ENCODE data around the gene MCOLN1. TPM values are rescaled to one million over a fixed set of nuclear protein-coding genes. Genes with fewer than 3 reads are reported as not detected.

MCOLN1 gene
- total RNA-seq, 1 donor from 2014 or later = 5.8 TPM

GRCh38 chr19:7542556-7543348, 20.3 kb downstream of the MCOLN1 start:
- DNase-seq (ENCODE audit: low spot score) = no peak

- peak; percentile 25 for DNase-seq (ENCODE audit: low spot score)
Observed at GRCh38 chr19:7544626-7545025, 22.2 kb downstream of the MCOLN1 start.

GRCh38 chr19:7545300-7545699, 22.9 kb downstream of the MCOLN1 start:
- no peak for DNase-seq (ENCODE audit: low spot score)

- no peak for DNase-seq (ENCODE audit: low spot score)
Observed at GRCh38 chr19:7545904-7546303, 23.5 kb downstream of the MCOLN1 start.

GRCh38 chr19:7547159-7547558, 24.7 kb downstream of the MCOLN1 start:
- DNase-seq (ENCODE audit: low spot score) = no peak

- DNase-seq (ENCODE audit: low spot score) = no peak
Observed at GRCh38 chr19:7549429-7550148, 27.2 kb downstream of the MCOLN1 start.

GRCh38 chr19:7550169-7550770, 27.8 kb downstream of the MCOLN1 start:
- DNase-seq (ENCODE audit: low spot score) = no peak

GRCh38 chr19:7550987-7551761, 28.8 kb downstream of the MCOLN1 start:
- DNase-seq (ENCODE audit: low spot score) = peak; percentile 87

- no peak for DNase-seq (ENCODE audit: low spot score)
Observed at GRCh38 chr19:7552781-7553180, 30.4 kb downstream of the MCOLN1 start.

GRCh38 chr19:7554565-7554964, 32.1 kb downstream of the MCOLN1 start:
- DNase-seq (ENCODE audit: low spot score) = no peak

- no peak for DNase-seq (ENCODE audit: low spot score)
Observed at GRCh38 chr19:7554990-7555864, 32.8 kb downstream of the MCOLN1 start.

- DNase-seq (ENCODE audit: low spot score) = no peak
Observed at GRCh38 chr19:7556696-7557315, 34.4 kb downstream of the MCOLN1 start.

- DNase-seq (ENCODE audit: low spot score) = no peak
Observed at GRCh38 chr19:7558667-7559066, 36.2 kb downstream of the MCOLN1 start.

- no peak for DNase-seq (ENCODE audit: low spot score)
Observed at GRCh38 chr19:7559102-7559501, 36.7 kb downstream of the MCOLN1 start.

GRCh38 chr19:7560255-7560654, 37.8 kb downstream of the MCOLN1 start:
- DNase-seq (ENCODE audit: low spot score) = no peak

- DNase-seq (ENCODE audit: low spot score) = no peak
Observed at GRCh38 chr19:7561325-7561724, 38.9 kb downstream of the MCOLN1 start.

GRCh38 chr19:7562646-7563393, 40.4 kb downstream of the MCOLN1 start:
- no peak for DNase-seq (ENCODE audit: low spot score)

GRCh38 chr19:7564866-7565265, 42.4 kb downstream of the MCOLN1 start:
- no peak for DNase-seq (ENCODE audit: low spot score)

- no peak for DNase-seq (ENCODE audit: low spot score)
Observed at GRCh38 chr19:7565332-7565731, 42.9 kb downstream of the MCOLN1 start.

GRCh38 chr19:7570761-7571160, 48.3 kb downstream of the MCOLN1 start:
- DNase-seq (ENCODE audit: low spot score) = no peak
